HG02610 (cell line): ENCODE data around the gene QRICH2.
A peak's percentile ranks its signal among the peaks of the same experiment; 100 is the strongest.
"Not testable (repeated sequence)": the region's sequence is repeated elsewhere in the genome, so short reads cannot be mapped to it uniquely, and the experiment has no call there.

ENCODE experiments used
- ATAC-seq: cut with Tn5 transposase; IDR thresholded peaks from one replicate; pipeline ENCODE4 v1.9.1; 2021; ENCODE audit warnings: mild to moderate bottlenecking, moderate library complexity; ENCODE audit not compliant: unreplicated experiment

QRICH2 gene, protein sequence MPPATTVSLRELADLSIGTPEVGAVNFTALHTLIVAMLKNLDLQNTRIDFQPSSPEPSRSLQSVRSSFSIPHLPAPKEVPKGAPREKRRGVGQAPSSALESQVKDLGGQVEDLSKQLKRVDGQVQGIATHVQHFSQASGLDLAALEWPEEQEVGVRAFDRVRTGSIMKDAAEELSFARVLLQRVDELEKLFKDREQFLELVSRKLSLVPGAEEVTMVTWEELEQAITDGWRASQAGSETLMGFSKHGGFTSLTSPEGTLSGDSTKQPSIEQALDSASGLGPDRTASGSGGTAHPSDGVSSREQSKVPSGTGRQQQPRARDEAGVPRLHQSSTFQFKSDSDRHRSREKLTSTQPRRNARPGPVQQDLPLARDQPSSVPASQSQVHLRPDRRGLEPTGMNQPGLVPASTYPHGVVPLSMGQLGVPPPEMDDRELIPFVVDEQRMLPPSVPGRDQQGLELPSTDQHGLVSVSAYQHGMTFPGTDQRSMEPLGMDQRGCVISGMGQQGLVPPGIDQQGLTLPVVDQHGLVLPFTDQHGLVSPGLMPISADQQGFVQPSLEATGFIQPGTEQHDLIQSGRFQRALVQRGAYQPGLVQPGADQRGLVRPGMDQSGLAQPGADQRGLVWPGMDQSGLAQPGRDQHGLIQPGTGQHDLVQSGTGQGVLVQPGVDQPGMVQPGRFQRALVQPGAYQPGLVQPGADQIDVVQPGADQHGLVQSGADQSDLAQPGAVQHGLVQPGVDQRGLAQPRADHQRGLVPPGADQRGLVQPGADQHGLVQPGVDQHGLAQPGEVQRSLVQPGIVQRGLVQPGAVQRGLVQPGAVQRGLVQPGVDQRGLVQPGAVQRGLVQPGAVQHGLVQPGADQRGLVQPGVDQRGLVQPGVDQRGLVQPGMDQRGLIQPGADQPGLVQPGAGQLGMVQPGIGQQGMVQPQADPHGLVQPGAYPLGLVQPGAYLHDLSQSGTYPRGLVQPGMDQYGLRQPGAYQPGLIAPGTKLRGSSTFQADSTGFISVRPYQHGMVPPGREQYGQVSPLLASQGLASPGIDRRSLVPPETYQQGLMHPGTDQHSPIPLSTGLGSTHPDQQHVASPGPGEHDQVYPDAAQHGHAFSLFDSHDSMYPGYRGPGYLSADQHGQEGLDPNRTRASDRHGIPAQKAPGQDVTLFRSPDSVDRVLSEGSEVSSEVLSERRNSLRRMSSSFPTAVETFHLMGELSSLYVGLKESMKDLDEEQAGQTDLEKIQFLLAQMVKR (N-terminal part only)

DNA sequence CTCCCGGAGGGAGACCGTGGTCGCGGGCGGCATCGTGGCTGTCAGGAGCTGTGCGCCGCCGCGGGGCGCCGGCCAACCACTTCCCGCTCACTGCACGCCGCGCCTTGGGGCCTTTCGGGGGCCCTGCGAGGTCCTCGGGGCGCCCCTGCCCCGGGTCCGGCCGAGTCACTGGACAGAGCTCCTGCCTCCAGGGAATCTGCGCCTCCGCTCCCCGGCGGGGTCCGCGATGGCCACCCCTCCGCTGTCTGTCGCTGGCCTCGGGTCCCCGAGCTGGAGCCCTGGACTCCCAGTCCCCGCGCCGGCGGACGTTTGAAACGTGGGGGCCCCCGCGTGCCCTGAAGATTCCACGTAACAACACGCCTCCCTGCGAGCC is at the start of gene QRICH2:
Gene QRICH2, minus strand, starts transcription at position 311 of the 373 bp plus-strand sequence. Its CDS starts 278 bp downstream, at position 33.
- ATAC-seq = no peak

- ATAC-seq = no peak
Observed at GRCh38 chr17:76357597-76358158, 49.6 kb upstream of the QRICH2 start.

GRCh38 chr17:76356803-76357456 is 48.9 kb upstream of the QRICH2 start:
- no peak for ATAC-seq

- ATAC-seq = no peak
Observed at GRCh38 chr17:76354747-76355310, 46.8 kb upstream of the QRICH2 start.

DNA sequence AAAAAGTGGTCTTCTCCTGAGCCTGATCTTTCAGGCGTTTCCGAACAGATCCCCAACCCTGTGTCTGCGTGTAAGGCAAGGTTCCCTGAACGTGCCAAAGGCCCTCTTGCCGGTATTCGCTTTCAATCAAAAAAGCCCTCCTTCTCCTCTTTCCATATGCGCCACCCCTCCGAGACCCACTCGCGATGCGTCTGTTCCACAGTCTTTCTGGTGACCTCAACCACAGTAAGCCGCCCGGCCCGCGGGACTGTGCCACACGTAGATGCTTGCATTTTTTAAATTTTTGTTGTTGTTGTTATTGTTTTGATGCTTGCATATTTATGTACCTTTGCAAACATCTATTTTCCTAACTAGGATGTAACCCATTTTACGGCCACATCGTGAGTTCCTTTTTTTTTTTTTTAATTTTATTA is 46.2 kb upstream of the QRICH2 start:
- ATAC-seq = no peak

- ATAC-seq = peak; percentile 86
Observed at GRCh38 chr17:76353599-76354316, 45.7 kb upstream of the QRICH2 start, which contains the start of gene PRPSAP1. PRPSAP1 (minus strand) TSS chr17:76353916; CDS start chr17:76353703, 213 bp downstream.

DNA sequence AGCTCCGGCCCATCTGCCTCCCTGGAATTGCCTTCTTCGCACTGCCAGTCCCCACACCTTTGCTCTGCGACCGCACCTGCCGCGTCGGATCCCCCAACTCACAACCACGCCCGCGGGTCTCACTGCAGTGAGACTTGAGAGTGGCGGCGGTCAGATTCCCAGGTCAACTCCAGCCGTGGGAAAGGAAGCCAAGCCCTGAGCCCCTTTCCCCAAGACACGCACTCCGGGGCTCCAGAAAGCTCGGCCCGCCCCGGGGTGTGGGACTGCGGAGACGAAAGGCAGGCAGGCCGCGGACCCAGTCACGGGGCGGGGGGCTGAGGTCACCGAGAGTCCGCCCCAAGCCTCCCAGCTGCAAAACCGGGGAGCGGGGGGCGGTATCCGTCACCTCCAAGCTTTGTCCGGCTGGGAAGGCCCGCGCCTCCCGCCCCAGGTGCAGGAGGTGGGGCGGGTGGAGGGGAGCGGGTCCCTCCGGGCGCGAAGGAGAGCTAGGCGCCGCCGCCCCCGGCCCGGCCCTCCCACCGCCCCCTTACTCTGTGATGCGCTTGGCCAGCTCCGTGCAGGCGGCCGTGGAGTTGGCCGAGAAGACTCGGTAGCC is 45.0 kb upstream of the QRICH2 start:
- ATAC-seq = peak; percentile 15

- no peak for ATAC-seq
Observed at GRCh38 chr17:76351526-76352071, 43.5 kb upstream of the QRICH2 start.

- no peak for ATAC-seq
Observed at GRCh38 chr17:76350463-76350862, 42.4 kb upstream of the QRICH2 start.

DNA sequence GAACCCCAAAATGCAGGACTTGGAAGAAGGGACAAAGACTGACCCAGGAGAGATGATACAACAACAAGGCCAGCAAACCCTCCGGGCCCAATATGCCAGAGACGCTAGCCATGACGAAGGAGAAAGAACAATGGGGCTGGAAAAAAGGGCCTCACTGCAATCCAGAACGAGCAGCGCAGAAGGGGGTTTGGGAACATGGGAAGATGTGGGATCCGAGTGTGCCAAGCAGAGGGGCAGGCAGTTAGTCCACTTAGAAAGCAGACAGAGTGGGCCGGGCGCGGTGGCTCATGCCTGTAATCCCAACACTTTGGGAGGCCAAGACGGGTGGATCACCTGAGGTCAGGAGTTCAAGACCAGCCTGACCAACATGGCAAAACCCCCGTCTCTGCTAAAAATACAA is 38.9 kb upstream of the QRICH2 start:
- ATAC-seq = not testable (repeated sequence)

GRCh38 chr17:76345377-76345974 is 37.4 kb upstream of the QRICH2 start:
- ATAC-seq = no peak

DNA sequence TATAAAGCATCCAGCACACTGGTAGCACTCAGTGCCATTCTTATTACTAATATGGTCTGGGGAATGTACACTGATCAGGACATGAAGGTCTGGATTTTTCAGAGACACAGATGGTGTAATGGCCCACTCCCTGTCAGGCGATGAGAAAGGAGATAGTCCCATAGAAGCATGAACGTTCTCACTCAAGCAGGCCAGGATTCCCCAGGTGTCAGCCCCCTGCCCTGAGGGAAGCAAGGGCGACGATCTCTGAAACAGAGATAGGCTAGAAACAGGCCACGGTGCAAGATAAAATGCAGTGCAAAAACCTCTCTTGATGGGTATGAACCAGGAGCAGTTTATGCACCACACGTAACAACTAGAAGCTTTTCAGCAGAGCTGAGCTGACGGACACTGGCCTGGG is 35.0 kb upstream of the QRICH2 start:
- no peak for ATAC-seq

GRCh38 chr17:76341301-76341700 is 33.2 kb upstream of the QRICH2 start:
- no peak for ATAC-seq

DNA sequence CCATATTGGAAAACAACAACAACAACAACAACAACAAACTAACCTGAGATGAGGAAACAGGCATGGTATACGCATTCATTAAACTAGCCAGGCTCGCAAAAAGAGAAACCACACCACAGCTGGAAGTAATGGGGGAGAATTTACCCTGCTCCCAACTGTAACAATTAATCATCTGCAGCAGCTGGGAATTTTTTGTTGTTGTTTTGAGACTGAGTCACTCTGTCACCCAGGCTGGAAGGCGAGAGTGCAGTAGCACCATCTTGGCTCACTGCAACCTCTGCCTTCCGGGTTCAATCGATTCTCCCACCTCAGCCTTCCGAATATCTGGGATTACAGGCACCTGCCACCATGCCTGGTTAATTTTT is 29.3 kb upstream of the QRICH2 start:
- ATAC-seq = no peak

DNA sequence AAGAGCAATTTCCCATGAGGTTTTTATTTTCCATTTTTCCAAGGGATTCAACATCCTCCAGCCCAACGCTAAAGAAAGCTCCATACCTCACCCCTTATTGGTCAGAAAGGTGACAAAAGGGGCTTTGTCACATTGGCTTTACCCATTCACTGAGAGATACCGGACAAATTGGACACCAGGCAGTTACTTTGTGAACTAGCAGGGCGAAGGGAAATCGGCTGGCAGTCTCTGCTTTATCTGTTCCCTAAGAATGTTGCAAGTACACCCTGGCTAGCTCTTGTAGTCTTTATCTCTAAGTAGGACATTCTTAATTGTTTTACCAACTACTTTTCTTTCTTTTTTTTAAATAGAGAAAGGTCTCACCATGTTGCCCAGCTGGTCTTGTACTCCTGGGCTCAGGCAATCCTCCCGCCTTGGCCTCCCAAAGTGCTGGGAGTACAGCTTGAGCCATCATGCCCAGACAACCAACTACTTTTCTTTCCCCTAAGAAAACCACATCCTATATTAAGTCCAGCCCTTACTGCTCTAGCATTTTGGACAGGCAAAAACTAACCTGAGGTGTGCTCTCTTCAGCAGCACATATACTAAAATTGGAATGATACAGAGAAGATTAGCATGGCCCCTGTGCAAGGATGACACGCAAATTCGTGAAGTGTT is 28.8 kb upstream of the QRICH2 start:
- no peak for ATAC-seq

DNA sequence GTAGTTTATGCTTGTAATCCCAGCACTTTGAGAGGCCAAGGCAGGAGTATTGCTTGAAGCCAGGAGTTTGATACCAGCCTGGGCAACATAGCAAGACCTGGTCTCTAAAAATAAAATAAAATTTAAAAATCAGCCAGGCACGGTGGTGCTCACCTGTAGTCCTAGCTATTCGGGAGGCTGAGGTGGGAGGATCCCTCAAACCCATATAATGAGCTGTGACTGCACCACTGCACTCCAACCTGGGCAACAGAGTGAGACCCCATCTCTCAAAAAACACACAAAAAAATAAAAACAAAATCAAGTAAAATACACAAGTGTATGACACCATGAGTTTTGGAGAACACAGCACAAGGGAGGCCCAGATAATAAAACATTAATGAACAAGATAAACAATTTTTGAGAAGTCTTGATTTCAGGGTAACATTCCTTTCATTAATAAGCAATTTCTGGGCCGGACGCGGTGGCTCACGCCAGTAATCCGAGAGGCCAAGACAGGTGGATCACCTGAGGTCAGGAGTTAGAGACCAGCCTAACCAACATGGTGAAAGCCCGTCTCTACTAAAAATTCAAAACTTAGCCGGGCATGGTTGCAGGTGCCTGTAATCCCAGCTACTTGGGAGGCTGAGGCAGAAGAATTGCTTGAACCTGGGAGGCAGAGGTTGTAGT is 27.8 kb upstream of the QRICH2 start:
- ATAC-seq = no peak
